PC-3 (cell line): ENCODE measurements around the gene TMEM138. TPM values are rescaled to one million over a fixed set of nuclear protein-coding genes. Genes with fewer than 3 reads are reported as not detected.

ENCODE experiments used
- ATAC-seq: fragments of 200-7000 bp; cut with Tn5 transposase; 2 replicates; pipeline ENCODE4 v1.9.1; 2020; ENCODE audit warnings: mild to moderate bottlenecking, moderate library complexity
- BruUV-seq: library from RNA; stranded (reverse); fragments of 400-500 nt; replicated peaks from 2 replicates; lab custom pipeline; 2021; lab: Mats Ljungman, UMichigan
- CTCF ChIA-PET: fragments of 300-600 bp; sonication (Branson Sonifier 250); formaldehyde crosslinking; loops from one replicate; lab custom pipeline; 2022; ENCODE audit warnings: antibody characterized with exemption; lab: Charles Lee
- POLR2A ChIA-PET: fragments of 300-600 bp; sonication (Branson Sonifier 250); formaldehyde crosslinking; loops from one replicate; lab custom pipeline; 2022; ENCODE audit warnings: antibody characterized with exemption; ENCODE audit not compliant: unreplicated experiment; lab: Charles Lee
- DNase-seq: peaks from one replicate; pipeline ENCODE4 v3.0.0-alpha.2; 2015
- H2AFZ ChIP-seq: fragments of 300-600 bp; sonication (generic); 2 replicates; pipeline ENCODE4 v1.6.0; 2016; ENCODE audit warnings: antibody characterized with exemption, low read length
- H3F3A ChIP-seq: fragments of 300-600 bp; sonication (generic); one replicate; pipeline ENCODE4 v1.6.0; 2017; ENCODE audit warnings: antibody characterized with exemption, low read length, control low read depth, mild to moderate bottlenecking; ENCODE audit not compliant: unreplicated experiment
- H3K27ac ChIP-seq: fragments of 300-600 bp; sonication (generic); 2 replicates; pipeline ENCODE4 v1.5.1; 2016; ENCODE audit warnings: mild to moderate bottlenecking, low read length
- H3K27me3 ChIP-seq: fragments of 300-600 bp; sonication (generic); 2 replicates; pipeline ENCODE4 v1.6.1; 2016; ENCODE audit warnings: low read length, mixed read lengths
- H3K36me3 ChIP-seq: fragments of 300-600 bp; sonication (generic); 2 replicates; pipeline ENCODE4 v1.6.1; 2016; ENCODE audit warnings: low read depth, mixed run types, low read length, mixed read lengths
- H3K4me1 ChIP-seq: fragments of 300-600 bp; sonication (generic); 2 replicates; pipeline ENCODE4 v1.5.1; 2016; ENCODE audit warnings: low read length; ENCODE audit not compliant: insufficient read depth
- H3K4me2 ChIP-seq: fragments of 300-600 bp; sonication (generic); 2 replicates; pipeline ENCODE4 v1.6.0; 2016; ENCODE audit warnings: low read length
- H3K4me3 ChIP-seq: fragments of 300-600 bp; sonication (generic); 2 replicates; pipeline ENCODE4 v1.5.1; 2016; ENCODE audit warnings: mild to moderate bottlenecking, low read length, mixed read lengths
- H3K79me2 ChIP-seq: fragments of 300-600 bp; sonication (generic); 2 replicates; pipeline ENCODE4 v1.6.1; 2017; ENCODE audit warnings: low read length, mixed read lengths
- H3K9ac ChIP-seq: fragments of 300-600 bp; sonication (generic); 2 replicates; pipeline ENCODE4 v1.6.0; 2016; ENCODE audit warnings: mild to moderate bottlenecking, low read length
- H3K9me2 ChIP-seq: fragments of 300-600 bp; sonication (generic); replicated peaks from 2 replicates; pipeline ENCODE4 v1.6.1; 2016; ENCODE audit warnings: mixed run types, low read length, mixed read lengths
- H3K9me3 ChIP-seq: fragments of 300-600 bp; sonication (generic); 2 replicates; pipeline ENCODE4 v1.6.1; 2016; ENCODE audit warnings: low read length, mixed read lengths
- H4K20me1 ChIP-seq: fragments of 300-600 bp; sonication (generic); 2 replicates; pipeline ENCODE4 v1.6.1; 2016; ENCODE audit warnings: low read length, mixed read lengths
- CTCF ChIP-seq: fragments of 300-600 bp; sonication (generic); conservative IDR thresholded peaks from 2 replicates; pipeline ENCODE4 v1.5.1; 2017; ENCODE audit warnings: antibody characterized with exemption, low read depth, mild to moderate bottlenecking, low read length
- EZH2 ChIP-seq: fragments of 300-600 bp; sonication (generic); IDR thresholded peaks from one replicate; pipeline ENCODE4 v1.6.1; 2017; ENCODE audit warnings: antibody characterized with exemption, mild to moderate bottlenecking, low read length; ENCODE audit not compliant: unreplicated experiment
- EZH2phosphoT487 ChIP-seq: fragments of 300-600 bp; sonication (generic); IDR thresholded peaks from 2 replicates; pipeline ENCODE4 v1.6.1; 2018; ENCODE audit warnings: mild to moderate bottlenecking, antibody characterized with exemption, low read length, borderline replicate concordance
- intact Hi-C: fragments of 100-400 bp; cut with micrococcal nuclease; formaldehyde crosslinking; loops from 2 replicates; pipeline ENCODE4 v1.9.0; 2023
- total RNA-seq: library from RNA; depleted of rRNA; stranded (reverse); fragments of >200 nt; gene quantifications from 2 replicates; pipeline ENCODE4 v1.2.3, GENCODE V29; 2014

The TMEM138 gene
- total RNA-seq, 1 experiment from 2014 or later = 40.7 TPM

GRCh38 chr11:61329871-61330270, 32.3 kb upstream of the TMEM138 start:
- Histone ChIP-seq H3K9ac (no peak overlapping the region), H3K27me3 (no peaks in the 10 kb centered on the region), H3K9me3 (no peaks in the 10 kb centered on the region), H3K9me2 (no peaks in the 10 kb centered on the region), H2AFZ (no peak overlapping the region), H3K27ac (no peak overlapping the region), H3K79me2 (peaks cover 88% of the 10 kb centered on the region), H3K4me2 (no peak overlapping the region), H3F3A (no peaks in the 10 kb centered on the region), H3K4me3 (no peak overlapping the region), H4K20me1 (peaks cover 24% of the 10 kb centered on the region), H3K36me3 (peaks cover 43% of the 10 kb centered on the region), H3K4me1 (peaks cover 26% of the 10 kb centered on the region)
- TF ChIP-seq EZH2 = no peak
- no peak for TF ChIP-seq EZH2phosphoT487
- no peak for TF ChIP-seq CTCF
- no TSS peak for BruUV-seq
- ATAC-seq (no peak), DNase-seq (no peak)
- CTCF ChIA-PET = no interaction called here
- intact Hi-C loops = loop anchor here (10.0 kb wide), 1 partner anchor 75 kb away; no protein-coding TSS in a partner anchor
- POLR2A ChIA-PET = no interaction called here

GRCh38 chr11:61331651-61332050, 30.5 kb upstream of the TMEM138 start:
- Histone ChIP-seq H3K4me3 (peak overlapping the region; percentile 95), H3K27me3 (no peaks in the 10 kb centered on the region), H3K4me2 (peak overlapping the region; percentile 88), H3K79me2 (peaks cover 72% of the 10 kb centered on the region), H3F3A (no peaks in the 10 kb centered on the region), H3K9me2 (no peaks in the 10 kb centered on the region), H3K36me3 (peaks cover 27% of the 10 kb centered on the region), H3K27ac (no peak overlapping the region), H2AFZ (no peak overlapping the region), H3K9ac (peak overlapping the region; percentile 99), H3K9me3 (no peaks in the 10 kb centered on the region), H4K20me1 (peaks cover 24% of the 10 kb centered on the region), H3K4me1 (peaks cover 30% of the 10 kb centered on the region)
- BruUV-seq = no TSS peak
- no peak for ATAC-seq
- CTCF ChIA-PET = no interaction called here
- POLR2A ChIA-PET = interaction anchor here (0.6 kb wide), 3 partner anchors 55 to 358 kb away, joined by 3 to 5 read pairs (median 4); partner anchors contain the start of gene TMEM216
- TF ChIP-seq CTCF (no peak), EZH2 (no peak), EZH2phosphoT487 (no peak)
- intact Hi-C loops = loop anchor here (10.0 kb wide), 1 partner anchor 77 kb away; no protein-coding TSS in a partner anchor
- no peak for DNase-seq

GRCh38 chr11:61332281-61332796, 29.8 kb upstream of the TMEM138 start:
- Histone ChIP-seq H3K27ac (peak overlapping the region; percentile 42), H3K79me2 (peaks cover 65% of the 10 kb centered on the region), H3K36me3 (peaks cover 20% of the 10 kb centered on the region), H3K9ac (peak overlapping the region; percentile 99), H2AFZ (peak overlapping the region; percentile 64), H3K4me2 (peak overlapping the region; percentile 88), H4K20me1 (peaks cover 24% of the 10 kb centered on the region), H3F3A (no peaks in the 10 kb centered on the region), H3K4me1 (peaks cover 30% of the 10 kb centered on the region), H3K4me3 (peak overlapping the region; percentile 95), H3K9me2 (no peaks in the 10 kb centered on the region), H3K9me3 (no peaks in the 10 kb centered on the region), H3K27me3 (no peaks in the 10 kb centered on the region)
- TF ChIP-seq CTCF = no peak
- TF ChIP-seq EZH2phosphoT487 = no peak
- TF ChIP-seq EZH2 = no peak
- ChIA-PET CTCF (no interaction called here), POLR2A (interaction anchor here (0.6 kb wide), 1 partner anchor 358 kb away, joined by 3 read pairs; no protein-coding TSS in a partner anchor)
- peak; percentile 16; the same call in 1 of the 2 replicates for ATAC-seq
- BruUV-seq = no TSS peak
- intact Hi-C loops = loop anchor here (10.0 kb wide), 1 partner anchor 78 kb away; no protein-coding TSS in a partner anchor
- DNase-seq = peak; percentile 26
